ENCODE data around the gene NOP9.

The NOP9 gene

GRCh38 chr14:24299255-24300191, at the start of gene NOP9, which contains the start of gene DHRS1:
NOP9 (plus strand) TSS chr14:24299850; CDS start chr14:24299955, 105 bp downstream.
DHRS1 (minus strand) TSS chr14:24299780; CDS start chr14:24299106, 674 bp downstream.
- DNase-seq (ENCODE audit: low read depth in 2 of 2): peak; percentile 89 to 91

DNA sequence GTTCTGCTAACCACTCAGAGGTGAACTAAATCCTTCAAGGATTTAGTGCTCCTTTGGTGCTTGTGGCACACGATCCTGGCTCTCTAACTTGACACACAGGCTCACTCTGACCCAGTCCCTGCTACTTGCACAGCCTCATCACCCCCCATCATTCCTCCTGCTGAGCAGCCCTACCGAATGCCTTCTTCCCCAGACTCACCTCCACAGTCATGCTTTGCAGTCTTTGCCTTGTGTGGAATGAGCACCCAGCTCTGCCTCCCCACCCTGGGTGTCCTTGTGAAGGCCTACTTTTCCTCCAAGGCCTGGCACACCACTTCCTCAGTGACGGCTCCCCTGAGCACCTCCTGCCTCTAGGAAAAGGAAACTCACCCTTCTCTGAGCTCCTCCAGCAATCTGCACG, 49.3 kb upstream of the NOP9 start:
- DNase-seq (ENCODE audit: low read depth in 2 of 2): no peak

GRCh38 chr14:24251880-24252288, 47.8 kb upstream of the NOP9 start:
- no peak for DNase-seq (ENCODE audit: low read depth in 2 of 2)

- no peak for DNase-seq (ENCODE audit: low read depth in 2 of 2)
Measured at GRCh38 chr14:24252289-24253124, 47.1 kb upstream of the NOP9 start.

GRCh38 chr14:24253936-24254335, 45.7 kb upstream of the NOP9 start:
- DNase-seq (ENCODE audit: low read depth in 2 of 2): no peak

DNA sequence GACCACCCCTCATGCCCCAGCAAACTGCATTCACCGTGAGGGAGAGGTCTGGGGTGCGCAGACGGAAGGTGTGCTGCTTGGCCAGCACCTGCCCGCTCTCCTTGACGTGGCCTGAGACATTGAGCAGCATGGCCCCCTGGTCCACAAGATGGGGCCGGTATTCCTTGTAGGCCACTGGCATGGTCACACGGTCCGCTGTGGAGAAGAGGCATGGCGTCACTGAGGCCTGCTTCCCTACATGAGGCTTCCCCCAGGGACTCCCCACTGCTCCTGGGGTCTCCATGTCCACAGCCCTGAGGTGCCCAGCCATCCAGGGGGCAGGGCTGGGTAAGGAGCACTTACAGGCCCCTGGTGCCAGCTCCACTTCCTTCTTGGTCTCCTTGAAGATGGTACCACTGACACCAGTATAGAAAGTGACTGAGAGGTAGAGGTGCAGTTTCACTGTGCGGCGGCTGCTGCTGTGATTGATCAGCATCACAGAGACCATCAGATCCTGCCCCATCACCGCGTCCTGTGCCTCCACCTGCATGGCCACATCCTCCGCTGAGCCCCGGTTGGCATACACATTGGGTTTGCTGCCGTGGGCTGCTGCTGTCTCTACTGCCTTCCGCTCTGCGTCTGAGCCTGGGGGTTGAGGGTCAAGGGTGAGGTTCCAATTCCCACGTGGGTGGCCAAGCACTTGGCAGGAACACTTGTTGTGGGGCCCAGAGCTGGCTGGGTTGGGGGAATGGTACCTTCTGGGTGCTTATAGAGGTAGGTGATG, 44.8 kb upstream of the NOP9 start:
- DNase-seq (ENCODE audit: low read depth in 2 of 2): no peak

GRCh38 chr14:24255438-24255837, 44.2 kb upstream of the NOP9 start:
- DNase-seq (ENCODE audit: low read depth in 2 of 2): no peak

GRCh38 chr14:24255931-24256711, 43.5 kb upstream of the NOP9 start:
- no peak for DNase-seq (ENCODE audit: low read depth in 2 of 2)

GRCh38 chr14:24256960-24257359, 42.7 kb upstream of the NOP9 start:
- no peak for DNase-seq (ENCODE audit: low read depth in 2 of 2)

GRCh38 chr14:24258119-24258518, 41.5 kb upstream of the NOP9 start:
- no peak for DNase-seq (ENCODE audit: low read depth in 2 of 2)

- no peak for DNase-seq (ENCODE audit: low read depth in 2 of 2)
Measured at GRCh38 chr14:24258548-24259265, 40.9 kb upstream of the NOP9 start.

DNA sequence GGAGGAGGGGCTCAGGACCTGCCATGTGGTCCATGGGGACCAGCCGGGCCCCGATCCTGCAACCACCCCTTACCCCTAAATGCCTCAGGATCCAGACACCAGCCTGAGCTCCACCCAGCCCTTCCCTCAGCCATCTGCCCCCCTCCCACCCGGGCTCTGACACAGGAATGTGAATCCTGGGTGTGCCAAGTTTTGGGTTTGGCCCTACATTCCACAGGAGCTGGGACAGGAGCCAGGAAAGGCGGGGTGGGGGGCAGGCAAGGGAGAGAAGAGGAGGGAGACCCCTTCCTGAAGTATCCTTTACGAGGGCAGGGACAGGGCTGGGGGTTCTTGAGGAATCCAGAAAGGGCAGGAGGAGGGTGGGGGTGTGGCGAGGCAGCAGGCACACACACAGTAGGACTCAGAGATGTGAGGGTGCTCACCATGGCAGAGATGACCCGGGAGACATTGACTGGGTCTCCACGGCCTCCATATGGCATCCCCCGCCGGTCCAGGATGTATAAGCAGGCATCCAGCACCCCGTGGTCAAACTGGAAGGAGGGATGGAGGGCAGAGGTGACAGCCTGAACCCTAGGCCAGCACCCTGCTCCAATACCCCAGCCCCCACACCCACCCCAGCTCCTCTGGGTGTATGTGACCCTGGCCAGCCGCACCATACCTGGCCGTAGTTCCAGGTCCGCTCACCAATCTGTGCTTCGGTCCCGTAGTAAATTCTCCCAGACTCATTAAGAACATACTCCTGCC, 40.2 kb upstream of the NOP9 start:
- DNase-seq (ENCODE audit: low read depth in 2 of 2): no peak

DNA sequence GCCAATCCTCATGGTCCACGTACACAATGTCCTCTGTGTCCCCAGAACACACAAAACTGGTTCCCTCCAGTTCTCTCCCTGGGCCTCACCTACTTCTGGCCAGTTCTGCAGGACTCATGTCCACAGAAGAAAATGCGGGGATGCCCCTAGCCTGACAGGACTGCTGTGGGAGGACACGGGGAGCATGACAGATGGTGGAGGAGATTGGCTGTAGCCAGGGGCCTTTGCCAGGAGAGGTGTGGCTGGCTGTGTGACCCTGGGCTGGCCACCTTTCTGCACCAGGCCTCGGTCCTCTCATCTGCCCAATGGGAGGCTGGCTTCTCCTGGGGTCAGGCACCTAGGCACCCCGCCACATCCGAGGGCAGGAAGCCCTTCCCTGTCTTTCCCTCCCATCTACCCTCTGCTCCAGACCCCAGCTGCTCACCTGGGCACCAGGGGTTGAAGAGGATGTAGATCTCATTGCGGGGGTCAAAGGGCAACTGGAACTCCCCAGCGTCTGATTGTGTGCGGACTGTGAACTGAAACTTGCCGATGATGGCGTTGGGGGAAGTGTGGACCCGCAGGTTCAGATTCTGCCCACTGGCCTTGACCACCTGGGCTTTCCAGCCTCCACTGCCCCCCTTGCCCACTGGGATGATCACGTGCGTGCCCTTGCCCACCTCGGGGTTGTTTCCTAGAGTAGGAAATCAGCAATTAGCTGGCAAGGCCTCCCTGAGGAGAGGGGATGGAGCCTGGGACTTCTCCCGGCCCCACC, 39.4 kb upstream of the NOP9 start:
- no peak for DNase-seq (ENCODE audit: low read depth in 2 of 2)

DNA sequence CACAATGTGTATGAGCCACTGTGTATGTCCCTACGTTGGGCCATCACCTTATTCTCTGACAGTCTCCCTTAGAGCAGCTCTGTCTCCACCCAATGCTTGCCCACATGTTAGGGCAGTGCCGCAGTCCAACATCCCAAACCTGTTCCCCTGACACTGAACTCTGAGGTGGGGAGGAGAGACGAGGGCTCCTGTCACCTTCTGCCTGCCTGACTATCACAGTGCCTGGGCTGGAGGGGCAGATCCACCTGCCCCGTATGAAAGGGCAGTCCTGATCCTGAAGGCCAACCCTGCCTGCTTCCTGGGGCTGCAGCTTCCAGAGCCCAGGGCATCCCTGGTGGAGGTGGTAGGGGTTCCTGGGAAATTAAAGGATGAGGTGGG, 38.9 kb upstream of the NOP9 start:
- DNase-seq (ENCODE audit: low read depth in 2 of 2): no peak

- DNase-seq (ENCODE audit: low read depth in 2 of 2): no peak
Measured at GRCh38 chr14:24261256-24261968, 38.2 kb upstream of the NOP9 start.

DNA sequence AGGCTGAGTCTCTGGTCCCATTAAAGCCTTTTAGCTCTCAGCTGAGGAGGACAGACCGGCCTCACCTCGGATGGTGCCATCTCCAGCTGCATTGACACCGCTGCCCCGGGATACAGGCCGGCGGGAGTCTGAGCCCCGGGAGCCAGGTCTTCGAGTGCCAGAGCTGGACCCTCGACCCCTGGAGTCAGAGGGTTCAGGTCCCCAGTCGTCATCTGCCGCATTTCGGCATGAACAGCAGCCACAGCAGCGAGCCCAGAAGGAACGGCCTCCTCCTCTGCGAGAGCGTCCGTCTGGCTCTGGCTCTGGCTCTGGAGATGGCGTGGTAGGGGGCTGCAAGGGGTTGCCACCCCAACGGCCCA, 37.7 kb upstream of the NOP9 start:
- no peak for DNase-seq (ENCODE audit: low read depth in 2 of 2)

- no peak for DNase-seq (ENCODE audit: low read depth in 2 of 2)
Measured at GRCh38 chr14:24262821-24263733, 36.6 kb upstream of the NOP9 start, which contains the start of gene TGM1. TGM1 (minus strand) TSS chr14:24263177; CDS start chr14:24262352, 825 bp downstream.

All from stimulated activated CD8-positive, alpha-beta memory T cell treated with anti-CD3 and anti-CD28 coated beads, Interleukin-2, amount 100 ng/mL, for 1 hour (primary cell).